Fibroblast of lung (primary cell): ENCODE measurements around the gene BAG3. TPM values are rescaled to one million over a fixed set of nuclear protein-coding genes. Genes with fewer than 3 reads are reported as not detected.

Experiments used
- DNase-seq, 2 donors: peaks; one replicate each; pipeline versions ENCODE4 v3.0.0 to v3.0.0-alpha.2; 2010; ENCODE audit warnings: low read depth in 2 of 2
- H2AFZ ChIP-seq: 2 replicates; pipeline ENCODE4 v1.5.1; 2012; ENCODE audit warnings: low read length, control low read depth, inconsistent platforms
- H3K27ac ChIP-seq: 2 replicates; pipeline ENCODE4 v1.5.1; 2011; ENCODE audit warnings: low read length, control low read depth; ENCODE audit not compliant: insufficient read depth
- H3K27me3 ChIP-seq: 2 replicates; pipeline ENCODE4 v1.5.1; 2011; ENCODE audit warnings: mild to moderate bottlenecking, low read length; ENCODE audit not compliant: control insufficient read depth, insufficient read depth
- H3K36me3 ChIP-seq: 2 replicates; pipeline ENCODE4 v1.5.1; 2011; ENCODE audit warnings: low read length; ENCODE audit not compliant: control insufficient read depth, insufficient read depth
- H3K4me1 ChIP-seq: 2 replicates; pipeline ENCODE4 v1.5.1; 2011; ENCODE audit warnings: low read length; ENCODE audit not compliant: control insufficient read depth, insufficient read depth; ENCODE audit errors: extremely low read depth
- H3K4me2 ChIP-seq: 2 replicates; pipeline ENCODE4 v1.5.1; 2011; ENCODE audit warnings: low read length, control low read depth; ENCODE audit not compliant: insufficient read depth; ENCODE audit errors: extremely low read depth
- H3K4me3 ChIP-seq, 4 experiments: fragments of 200-600 bp in 1 of 4; sonication (generic) in 1 of 4; replicated peaks in 1 of 4; 2 replicates each; pipeline ENCODE4 v1.5.1; 2011 to 2016; ENCODE audit warnings: low read length in 4 of 4, low read depth in 3 of 4, mild to moderate bottlenecking in 3 of 4, control low read depth in 2 of 4, inconsistent platforms in 1 of 4, mixed read lengths in 1 of 4; ENCODE audit not compliant: insufficient read depth in 1 of 4; ENCODE audit errors: control extremely low read depth in 1 of 4
- H3K79me2 ChIP-seq: 2 replicates; pipeline ENCODE4 v1.5.1; 2012; ENCODE audit warnings: mild to moderate bottlenecking, low read length, inconsistent platforms; ENCODE audit not compliant: control insufficient read depth, insufficient read depth
- H3K9ac ChIP-seq: 2 replicates; pipeline ENCODE4 v1.5.1; 2011; ENCODE audit warnings: mild to moderate bottlenecking, low read length, control low read depth; ENCODE audit not compliant: insufficient read depth
- H3K9me3 ChIP-seq: 2 replicates; pipeline ENCODE4 v1.5.1; 2012; ENCODE audit warnings: low read depth, low read length; ENCODE audit not compliant: control insufficient read depth, insufficient read depth
- H4K20me1 ChIP-seq: 2 replicates; pipeline ENCODE4 v1.5.1; 2011; ENCODE audit warnings: low read length; ENCODE audit not compliant: control insufficient read depth, insufficient read depth; ENCODE audit errors: extremely low read depth
- CTCF ChIP-seq, 2 donors: IDR thresholded peaks in 1 of 2; conservative IDR thresholded peaks in 1 of 2; 1 replicate in 1 of 2; 2 replicates in 1 of 2; pipeline ENCODE4 v1.5.1; 2011 to 2012; ENCODE audit warnings: low read length in 2 of 2, control low read depth in 1 of 2, inconsistent platforms in 1 of 2, low read depth in 1 of 2, mild to moderate bottlenecking in 1 of 2
- EZH2 ChIP-seq: IDR thresholded peaks from 2 replicates; pipeline ENCODE4 v1.5.1; 2012; ENCODE audit warnings: low read length, control low read depth, mild to moderate bottlenecking; ENCODE audit errors: missing control alignments
- polyA plus RNA-seq, 2 donors: library from polyadenylated mRNA; depleted of rRNA in 1 of 2; stranded (reverse) in 1 of 2; unstranded in 1 of 2; fragments of >200 nt; gene quantifications; 2 replicates each; pipeline ENCODE4 v1.2.1, GENCODE V29; 2011 to 2012; ENCODE audit warnings: missing spikeins in 1 of 2
- total RNA-seq: library from RNA; depleted of rRNA; stranded (reverse); fragments of >200 nt; gene quantifications from 2 replicates; pipeline ENCODE4 v1.2.1, GENCODE V29; 2014

The BAG3 gene
- total and polyA plus RNA-seq, 2 donors (not counting 1 experiment from before 2014, with no cell fraction given), result 8.4 to 20.0 TPM

- Histone ChIP-seq H3K27me3 (no peaks in the 10 kb centered on the region), H3K27ac (peak overlapping the region; percentile 93), H2AFZ (no peak overlapping the region), H3K9me3 (no peaks in the 10 kb centered on the region), H3K4me1 (peaks cover 53% of the 10 kb centered on the region), H3K79me2 (peaks cover 83% of the 10 kb centered on the region), H4K20me1 (no peaks in the 10 kb centered on the region), H3K4me2 (peak overlapping the region; percentile 77), H3K36me3 (peaks cover 22% of the 10 kb centered on the region), H3K4me3 (no peak overlapping the region), H3K9ac (peak overlapping the region; percentile 50)
- TF ChIP-seq EZH2 (no peak), CTCF (conservative IDR thresholded peaks at IDR 0.05 in 1 of 2, IDR thresholded peaks at IDR 0.05 in 1 of 2; ENCODE audit: low read depth in 1 of 2, low read length in 2 of 2) (peak in 1 of 2 donors; percentile 18)
- peak; percentile 95 to 98 for DNase-seq
Observed at GRCh38 chr10:119667562-119668328, 16.6 kb downstream of the BAG3 start.

GRCh38 chr10:119668461-119668860 is 17.3 kb downstream of the BAG3 start:
- Histone ChIP-seq H4K20me1 (no peaks in the 10 kb centered on the region), H3K9ac (no peak overlapping the region), H3K27me3 (no peaks in the 10 kb centered on the region), H3K79me2 (peaks cover 81% of the 10 kb centered on the region), H3K36me3 (peaks cover 27% of the 10 kb centered on the region), H3K4me2 (peak overlapping the region; percentile 39), H3K27ac (peak overlapping the region; percentile 93), H2AFZ (no peak overlapping the region), H3K9me3 (no peaks in the 10 kb centered on the region), H3K4me3 (no peak overlapping the region), H3K4me1 (peaks cover 47% of the 10 kb centered on the region)
- no peak for DNase-seq
- TF ChIP-seq CTCF (conservative IDR thresholded peaks at IDR 0.05 in 1 of 2, IDR thresholded peaks at IDR 0.05 in 1 of 2; ENCODE audit: low read depth in 1 of 2, low read length in 2 of 2) (no peak), EZH2 (no peak)

GRCh38 chr10:119669331-119669730 is 18.2 kb downstream of the BAG3 start:
- H3K36me3 ChIP-seq, result peaks cover 27% of the 10 kb centered on the region
- TF ChIP-seq CTCF (conservative IDR thresholded peaks at IDR 0.05 in 1 of 2, IDR thresholded peaks at IDR 0.05 in 1 of 2; ENCODE audit: low read depth in 1 of 2, low read length in 2 of 2), result no peak
- no peaks in the 10 kb centered on the region for H3K27me3 ChIP-seq
- no peak for DNase-seq
- H3K9ac ChIP-seq, result no peak overlapping the region
- H3K79me2 ChIP-seq, result peaks cover 73% of the 10 kb centered on the region
- no peak overlapping the region for H3K4me2 ChIP-seq
- H2AFZ ChIP-seq, result no peak overlapping the region
- no peaks in the 10 kb centered on the region for H3K9me3 ChIP-seq
- H3K4me1 ChIP-seq, result peaks cover 39% of the 10 kb centered on the region
- no peak overlapping the region for H3K27ac ChIP-seq
- H4K20me1 ChIP-seq, result no peaks in the 10 kb centered on the region
- H3K4me3 ChIP-seq, result no peak overlapping the region
